HFF-Myc (cell line): ENCODE measurements around the gene CORT.
"Not testable (repeated sequence)": the region's sequence is repeated elsewhere in the genome, so short reads cannot be mapped to it uniquely, and the experiment has no call there.

Experiments
- DNase-seq: peaks from one replicate; pipeline ENCODE4 v3.0.0-alpha.2; 2011; ENCODE audit warnings: low read depth; ENCODE audit errors: extremely low read depth
- H3K4me3 ChIP-seq: replicated peaks from 2 replicates; pipeline ENCODE4 v1.5.1; 2011; ENCODE audit warnings: low read depth, mild to moderate bottlenecking, control low read depth, low read length
- TF ChIP-seq, protein P1 (sequence below): IDR thresholded peaks from 2 replicates; pipeline ENCODE4 v1.5.1; 2012; ENCODE audit warnings: mild to moderate bottlenecking, low read depth, low read length, control low read depth; ENCODE audit errors: missing control alignments

The CORT gene

DNA sequence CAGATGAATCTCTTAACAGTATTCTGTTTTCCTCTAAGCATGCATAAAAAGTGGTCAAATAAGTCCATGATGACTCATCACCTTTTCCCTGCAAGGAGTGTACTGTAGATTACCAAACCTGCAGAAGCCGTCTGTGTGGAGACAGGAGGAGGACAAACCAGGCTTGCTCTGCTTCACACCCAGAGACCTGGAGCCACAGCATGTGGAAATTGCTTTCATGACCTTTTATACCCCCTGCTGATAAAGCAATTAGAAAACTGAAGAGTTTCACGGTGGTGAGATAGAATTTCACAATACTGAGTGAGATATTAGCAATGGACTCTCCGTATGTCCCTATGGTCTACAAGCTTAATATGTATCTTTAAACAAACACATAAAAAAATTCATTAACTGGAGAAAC, 9.4 kb downstream of the CORT start:
- DNase-seq, result peak; percentile 63
- TF ChIP-seq, protein P1, sequence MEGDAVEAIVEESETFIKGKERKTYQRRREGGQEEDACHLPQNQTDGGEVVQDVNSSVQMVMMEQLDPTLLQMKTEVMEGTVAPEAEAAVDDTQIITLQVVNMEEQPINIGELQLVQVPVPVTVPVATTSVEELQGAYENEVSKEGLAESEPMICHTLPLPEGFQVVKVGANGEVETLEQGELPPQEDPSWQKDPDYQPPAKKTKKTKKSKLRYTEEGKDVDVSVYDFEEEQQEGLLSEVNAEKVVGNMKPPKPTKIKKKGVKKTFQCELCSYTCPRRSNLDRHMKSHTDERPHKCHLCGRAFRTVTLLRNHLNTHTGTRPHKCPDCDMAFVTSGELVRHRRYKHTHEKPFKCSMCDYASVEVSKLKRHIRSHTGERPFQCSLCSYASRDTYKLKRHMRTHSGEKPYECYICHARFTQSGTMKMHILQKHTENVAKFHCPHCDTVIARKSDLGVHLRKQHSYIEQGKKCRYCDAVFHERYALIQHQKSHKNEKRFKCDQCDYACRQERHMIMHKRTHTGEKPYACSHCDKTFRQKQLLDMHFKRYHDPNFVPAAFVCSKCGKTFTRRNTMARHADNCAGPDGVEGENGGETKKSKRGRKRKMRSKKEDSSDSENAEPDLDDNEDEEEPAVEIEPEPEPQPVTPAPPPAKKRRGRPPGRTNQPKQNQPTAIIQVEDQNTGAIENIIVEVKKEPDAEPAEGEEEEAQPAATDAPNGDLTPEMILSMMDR, result no peak
- no peak overlapping the region for H3K4me3 ChIP-seq

DNA sequence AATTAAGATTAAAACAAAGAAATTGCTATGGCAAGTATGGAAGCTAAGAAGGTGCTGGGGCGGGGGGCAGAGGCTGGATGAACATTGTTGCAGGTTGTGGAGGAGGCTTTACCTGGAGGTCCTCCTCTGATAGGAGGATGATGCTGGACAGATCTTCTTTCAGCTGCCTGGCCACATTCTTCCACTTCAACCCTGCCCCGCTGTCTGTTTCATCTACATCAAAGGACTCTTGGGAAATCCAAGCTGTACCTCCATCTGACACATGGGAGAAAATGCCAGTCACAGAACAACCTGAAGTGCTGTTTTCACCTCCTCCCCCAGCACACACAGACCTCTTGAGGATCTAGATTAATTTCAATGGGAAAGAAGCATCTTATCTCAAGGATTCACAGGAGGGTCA, 17.2 kb downstream of the CORT start:
- TF ChIP-seq, protein P1, result no peak
- no peak for DNase-seq
- H3K4me3 ChIP-seq, result no peak overlapping the region

DNA sequence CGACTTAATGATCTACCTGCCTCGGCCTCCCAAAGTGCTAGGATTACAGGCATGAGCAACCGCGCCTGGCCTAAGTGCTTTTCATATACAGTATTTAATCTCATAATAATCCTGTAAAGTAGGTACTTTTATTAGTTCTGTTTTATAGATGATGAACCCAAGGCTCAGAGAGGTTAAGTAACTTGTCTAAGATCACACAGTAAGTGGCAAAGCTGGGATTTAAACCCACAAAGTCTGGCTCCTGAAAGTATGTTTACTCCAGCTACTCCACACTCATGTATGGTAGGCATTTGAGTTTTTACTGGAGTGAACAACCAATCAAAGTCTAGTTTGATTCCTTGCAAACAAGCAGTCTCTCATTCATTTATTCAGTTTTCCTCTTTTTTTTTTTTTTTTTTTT, 20.2 kb downstream of the CORT start:
- no peak for DNase-seq
- TF ChIP-seq, protein P1, result no peak
- H3K4me3 ChIP-seq, result no peak overlapping the region

DNA sequence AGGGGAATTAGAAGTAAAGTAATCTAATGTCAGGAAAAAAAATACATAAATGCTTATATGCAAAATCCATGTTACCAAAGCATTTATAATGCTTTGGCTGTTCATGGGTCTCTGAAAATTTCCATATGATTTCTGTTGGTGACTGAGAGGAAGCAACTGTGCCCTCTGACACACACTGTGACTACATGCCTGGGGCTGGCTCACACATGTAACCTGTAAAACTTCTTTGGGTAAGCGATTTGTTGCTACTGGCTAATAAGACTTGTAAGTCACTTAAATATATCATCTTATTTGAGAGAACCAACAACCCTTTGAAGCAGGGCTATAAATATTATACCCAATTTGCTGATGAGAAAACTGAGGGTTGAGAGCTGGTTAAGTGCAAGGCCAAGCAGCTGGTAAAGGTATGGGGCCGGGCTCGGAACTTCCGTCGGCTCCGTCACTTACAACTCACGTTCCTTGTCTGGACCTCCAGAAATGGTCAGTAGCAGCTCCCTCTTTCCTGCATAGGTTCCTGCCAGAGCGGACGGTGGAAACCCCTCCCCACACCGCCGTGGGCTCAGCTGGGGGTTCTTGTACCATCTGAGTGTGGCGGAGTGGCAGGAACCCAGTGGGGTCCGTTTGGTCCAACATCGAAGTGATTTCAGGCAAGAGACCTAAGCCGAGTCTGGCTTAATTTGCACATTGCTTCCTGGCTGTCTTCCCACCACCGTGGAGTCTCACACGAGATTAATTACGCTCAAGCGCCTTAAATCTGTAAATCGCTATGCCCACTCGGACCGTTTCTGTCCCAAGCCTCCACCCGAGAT, 21.8 kb downstream of the CORT start:
- H3K4me3 ChIP-seq, result peak overlapping the region; percentile 63
- DNase-seq, result no peak
- TF ChIP-seq, protein P1, result no peak

DNA sequence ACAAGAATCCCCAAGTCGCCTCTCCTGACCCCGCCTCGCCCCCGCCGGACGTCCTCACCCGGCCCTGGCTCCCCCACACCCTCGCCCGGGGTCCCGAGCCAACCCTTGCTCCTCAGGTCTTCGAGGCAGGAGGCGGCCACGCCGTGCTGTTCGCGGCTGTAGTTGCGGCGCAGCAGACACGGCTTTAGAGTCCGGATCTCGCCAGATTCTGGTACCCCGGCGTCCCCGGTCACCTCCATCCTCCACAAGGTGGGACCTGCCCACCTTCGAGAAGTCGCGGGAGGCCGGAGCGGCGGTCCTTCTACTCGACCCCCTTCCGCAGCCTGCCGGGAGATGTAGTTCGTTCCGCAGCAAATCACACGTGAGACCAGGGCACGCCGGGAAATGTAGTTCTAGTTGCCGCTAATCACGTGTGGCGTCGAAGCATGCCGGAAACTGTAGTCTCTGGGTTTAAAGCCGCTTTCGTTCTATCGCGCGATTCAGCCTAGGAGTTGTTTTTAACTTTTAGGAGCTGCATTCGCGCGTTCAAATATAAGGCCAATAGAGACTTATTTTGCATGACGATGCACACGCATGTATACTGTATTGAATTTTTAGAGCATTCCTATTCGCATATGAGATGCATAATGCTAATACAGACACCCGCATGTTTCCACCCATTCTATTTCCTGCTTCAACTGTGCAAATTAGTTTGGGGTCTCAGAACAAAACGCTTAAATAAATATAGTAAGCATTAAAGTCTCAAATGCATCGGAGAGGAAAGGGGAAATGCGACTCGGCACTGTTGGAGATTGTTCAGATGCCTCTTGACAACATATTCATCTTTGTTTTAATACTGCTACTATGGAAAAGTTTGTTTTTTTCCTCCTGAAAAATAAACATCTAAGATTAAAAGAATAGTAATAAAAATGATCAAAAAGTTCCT, 22.7 kb downstream of the CORT start, which contains the start of gene DFFA:
DFFA (minus strand) TSS at position 310 of the 925 bp plus-strand sequence; CDS start at position 239, 71 bp downstream.
- TF ChIP-seq, protein P1, result no peak
- peak within 1 kb of the TSS; percentile 63 for H3K4me3 ChIP-seq
- peak; percentile 94 for DNase-seq

DNA sequence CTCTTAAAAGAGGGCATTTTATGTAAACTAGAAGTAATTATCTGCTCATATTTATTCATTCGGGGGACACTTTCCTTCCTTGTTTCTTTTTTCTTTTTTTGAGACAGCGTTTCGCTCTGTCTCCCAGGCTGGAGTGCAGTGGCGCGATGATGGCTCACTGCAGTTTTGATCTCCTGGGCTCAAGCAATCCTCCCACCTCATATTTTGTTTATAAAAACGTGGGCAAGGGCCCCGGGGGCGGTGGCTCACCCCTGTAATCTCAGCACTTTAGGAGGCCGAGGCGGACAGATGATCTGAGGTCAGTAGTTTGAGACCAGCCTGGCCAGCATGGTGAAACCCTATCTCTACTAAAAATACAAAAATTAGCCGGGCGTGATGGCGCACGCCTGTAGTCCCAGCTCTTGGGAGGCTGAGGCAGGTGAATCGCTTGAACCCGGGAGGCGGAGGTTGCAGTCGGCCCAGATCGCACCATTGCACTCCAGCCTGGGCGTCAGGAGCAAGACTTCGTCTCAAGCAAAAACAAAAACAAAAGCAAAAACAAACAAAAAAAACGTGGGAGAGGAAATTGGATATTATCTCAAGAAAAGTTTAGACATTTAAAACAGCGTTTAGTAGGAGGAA, 23.4 kb downstream of the CORT start:
- no peak overlapping the region for H3K4me3 ChIP-seq

DNA sequence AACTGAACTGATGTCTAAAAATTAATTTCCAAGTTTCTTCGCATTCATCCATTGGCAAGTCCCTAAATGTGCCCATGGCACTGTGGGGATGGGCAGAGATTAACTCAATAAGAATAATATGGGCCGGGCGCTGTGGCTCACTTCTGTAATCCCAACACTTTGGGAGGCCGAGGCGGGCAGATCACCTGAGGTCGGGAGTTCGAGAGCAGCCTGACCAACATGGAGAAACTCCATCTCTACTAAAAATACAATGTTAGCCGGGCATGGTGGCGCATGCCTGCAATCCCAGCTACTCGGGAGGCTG, 24.4 kb downstream of the CORT start:
- not testable (repeated sequence) for DNase-seq
- peak overlapping the region; percentile 93 for H3K4me3 ChIP-seq

More for the DNA sequence above, 23.4 kb downstream of the CORT start:
- TF ChIP-seq, protein P1, result no peak
- no peak for DNase-seq
